Mucosa of stomach (tissue), 1 donor: ENCODE measurements around the gene ALX3.
"Not testable (repeated sequence)": the region's sequence is repeated elsewhere in the genome, so short reads cannot be mapped to it uniquely, and the experiment has no call there.

Experiments
- H3K27me3 ChIP-seq: one replicate; pipeline ENCODE4 v1.7.0; 2013; ENCODE audit warnings: mild to moderate bottlenecking, low read length; ENCODE audit not compliant: control insufficient read depth, insufficient read depth
- H3K36me3 ChIP-seq: one replicate; pipeline ENCODE4 v1.7.0; 2013; ENCODE audit warnings: low read length; ENCODE audit not compliant: control insufficient read depth, insufficient read depth
- H3K4me1 ChIP-seq: one replicate; pipeline ENCODE4 v1.7.0; 2013; ENCODE audit warnings: mild to moderate bottlenecking, low read length; ENCODE audit not compliant: control insufficient read depth, insufficient read depth
- H3K4me3 ChIP-seq: one replicate; pipeline ENCODE4 v1.7.0; 2013; ENCODE audit warnings: low read length
- H3K9ac ChIP-seq: one replicate; pipeline ENCODE4 v1.7.0; 2013; ENCODE audit warnings: mild to moderate bottlenecking, low read length, moderate library complexity
- H3K9me3 ChIP-seq: one replicate; pipeline ENCODE4 v1.7.0; 2013; ENCODE audit warnings: mild to moderate bottlenecking, low read length, moderate library complexity; ENCODE audit not compliant: control insufficient read depth
- donor health status: Pancreatic carcinoma.

Gene ALX3

DNA sequence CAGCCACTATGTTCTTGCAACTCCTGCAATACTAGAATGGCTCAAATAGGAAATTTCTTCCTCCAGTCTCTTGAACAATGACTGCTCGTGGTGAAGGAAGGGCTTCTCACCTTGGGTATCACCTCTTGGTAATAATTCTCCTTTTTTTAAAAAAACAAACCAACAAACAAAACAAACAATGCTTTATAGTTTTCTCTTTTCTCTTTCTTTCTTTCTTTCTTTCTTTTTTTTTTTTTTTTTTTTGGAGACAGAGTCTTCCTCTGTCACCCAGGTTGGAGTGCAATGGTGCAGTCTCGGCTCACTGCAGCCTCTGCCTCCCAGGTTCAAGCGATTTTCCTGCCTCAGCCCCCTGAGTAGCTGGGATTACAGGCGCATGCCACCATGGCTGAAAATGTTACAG, 39.8 kb downstream of the ALX3 start:
- not testable (repeated sequence) for H3K4me3 ChIP-seq, H3K36me3 ChIP-seq, H3K9me3 ChIP-seq, H3K27me3 ChIP-seq
- peaks cover 16% of the 10 kb centered on the region for H3K4me1 ChIP-seq
- peak overlapping the region; percentile 31 for H3K9ac ChIP-seq

DNA sequence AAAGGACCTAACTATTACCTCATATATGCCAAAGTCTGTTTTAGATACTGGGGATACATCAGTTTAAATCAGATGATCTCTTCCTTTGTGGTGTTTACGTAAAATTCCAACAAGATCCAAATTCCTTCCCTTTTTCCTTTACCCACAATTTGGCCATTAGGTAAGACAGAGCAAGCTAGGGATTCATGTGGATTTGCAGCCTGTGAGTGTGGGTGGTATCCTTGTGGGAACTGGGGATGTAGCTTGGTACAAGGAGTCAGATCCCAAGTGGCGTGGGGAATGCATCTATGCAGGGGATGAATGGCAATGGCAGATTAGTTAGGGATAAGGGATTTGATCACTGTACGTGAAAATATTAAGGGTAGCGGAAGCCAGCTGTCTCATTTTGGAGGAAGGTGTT, 45.9 kb downstream of the ALX3 start:
- Histone ChIP-seq H3K27me3 (no peaks in the 10 kb centered on the region), H3K9me3 (no peaks in the 10 kb centered on the region), H3K36me3 (peaks cover 13% of the 10 kb centered on the region), H3K9ac (no peak overlapping the region), H3K4me1 (no peaks in the 10 kb centered on the region), H3K4me3 (no peak overlapping the region)

DNA sequence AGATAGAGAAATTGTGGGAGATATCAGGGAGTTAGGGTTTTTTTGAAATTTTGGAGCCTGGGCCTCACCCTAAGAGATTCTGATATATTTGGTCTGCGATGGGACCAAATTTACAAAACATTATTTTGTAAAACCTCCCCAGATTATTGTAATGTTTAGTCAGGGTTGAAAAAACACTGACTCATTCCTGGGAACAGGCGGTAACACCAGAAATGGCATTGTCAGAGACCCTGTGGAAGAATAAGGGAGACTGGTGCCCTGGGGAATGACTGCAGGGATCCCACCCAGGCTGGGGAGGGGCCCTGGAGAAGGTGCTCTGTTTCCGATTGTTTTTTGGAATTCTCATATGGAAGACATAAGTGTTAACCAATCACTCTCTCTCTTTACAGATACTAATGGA, 49.2 kb downstream of the ALX3 start:
- Histone ChIP-seq H3K9me3 (no peaks in the 10 kb centered on the region), H3K27me3 (no peaks in the 10 kb centered on the region), H3K4me3 (no peak overlapping the region), H3K36me3 (peaks cover 30% of the 10 kb centered on the region), H3K4me1 (no peaks in the 10 kb centered on the region), H3K9ac (no peak overlapping the region)

DNA sequence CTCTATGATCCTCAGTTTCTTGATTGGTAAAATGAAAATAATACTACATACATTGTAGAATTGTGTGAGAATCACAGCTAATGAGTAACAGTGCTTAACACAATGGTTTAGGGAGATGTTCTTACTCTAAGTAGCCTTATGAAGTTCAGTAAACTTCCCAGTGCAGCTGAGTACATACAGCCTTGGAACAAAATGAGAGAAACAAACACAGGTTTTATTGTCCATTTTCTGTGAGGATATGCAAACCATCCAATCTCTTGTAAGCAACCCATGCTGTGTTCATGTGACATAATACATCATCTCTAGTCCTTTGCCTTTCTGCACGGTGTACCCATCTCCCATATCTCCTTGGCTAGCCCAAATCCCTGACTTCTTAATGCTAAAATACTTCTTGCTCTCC, 50.7 kb downstream of the ALX3 start:
- H3K36me3 ChIP-seq = peaks cover 35% of the 10 kb centered on the region
- no peaks in the 10 kb centered on the region for H3K4me1 ChIP-seq
- no peaks in the 10 kb centered on the region for H3K27me3 ChIP-seq
- no peaks in the 10 kb centered on the region for H3K9me3 ChIP-seq
- H3K9ac ChIP-seq = no peak overlapping the region
- H3K4me3 ChIP-seq = no peak overlapping the region

DNA sequence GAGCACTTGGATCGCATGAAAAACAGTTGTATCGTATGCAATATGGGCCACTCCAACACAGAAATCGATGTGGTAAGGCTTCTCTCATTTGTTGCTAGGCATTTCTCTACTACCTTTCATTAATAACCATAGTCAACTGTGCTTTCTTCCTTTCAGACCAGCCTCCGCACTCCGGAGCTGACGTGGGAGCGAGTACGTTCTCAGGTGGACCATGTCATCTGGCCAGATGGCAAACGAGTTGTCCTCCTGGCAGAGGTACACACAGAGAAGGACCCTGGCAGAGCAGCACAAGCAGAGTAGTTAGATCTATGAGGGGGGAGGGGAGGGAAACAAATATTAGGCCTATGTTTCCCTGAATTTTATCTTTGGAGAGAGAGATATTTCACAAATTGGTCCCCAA, 52.1 kb downstream of the ALX3 start:
- no peaks in the 10 kb centered on the region for H3K9me3 ChIP-seq
- H3K4me3 ChIP-seq = no peak overlapping the region
- peaks cover 34% of the 10 kb centered on the region for H3K36me3 ChIP-seq
- H3K9ac ChIP-seq = no peak overlapping the region
- no peaks in the 10 kb centered on the region for H3K27me3 ChIP-seq
- no peaks in the 10 kb centered on the region for H3K4me1 ChIP-seq

DNA sequence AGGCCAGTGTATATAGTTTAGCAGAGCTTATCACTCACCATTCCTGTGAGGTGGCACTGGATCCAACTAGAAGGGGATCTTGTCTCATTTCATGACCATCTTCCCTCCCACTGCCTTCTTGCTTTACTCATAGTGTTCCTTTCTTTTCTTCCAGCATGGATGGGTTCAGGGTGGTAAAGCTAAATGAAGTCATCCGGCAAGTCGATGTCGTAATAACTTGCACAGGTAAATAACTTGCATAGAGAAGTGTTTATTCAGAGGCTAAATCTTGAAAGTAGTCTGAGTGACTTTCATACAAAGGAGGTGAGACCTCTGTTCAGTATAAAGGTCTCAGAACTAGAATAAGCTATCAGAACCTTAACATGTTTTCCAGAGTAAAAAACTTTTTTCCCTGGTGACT, 52.7 kb downstream of the ALX3 start:
- peaks cover 28% of the 10 kb centered on the region for H3K36me3 ChIP-seq
- no peak overlapping the region for H3K4me3 ChIP-seq
- no peak overlapping the region for H3K9ac ChIP-seq
- no peaks in the 10 kb centered on the region for H3K27me3 ChIP-seq
- H3K4me1 ChIP-seq = no peaks in the 10 kb centered on the region
- no peaks in the 10 kb centered on the region for H3K9me3 ChIP-seq

DNA sequence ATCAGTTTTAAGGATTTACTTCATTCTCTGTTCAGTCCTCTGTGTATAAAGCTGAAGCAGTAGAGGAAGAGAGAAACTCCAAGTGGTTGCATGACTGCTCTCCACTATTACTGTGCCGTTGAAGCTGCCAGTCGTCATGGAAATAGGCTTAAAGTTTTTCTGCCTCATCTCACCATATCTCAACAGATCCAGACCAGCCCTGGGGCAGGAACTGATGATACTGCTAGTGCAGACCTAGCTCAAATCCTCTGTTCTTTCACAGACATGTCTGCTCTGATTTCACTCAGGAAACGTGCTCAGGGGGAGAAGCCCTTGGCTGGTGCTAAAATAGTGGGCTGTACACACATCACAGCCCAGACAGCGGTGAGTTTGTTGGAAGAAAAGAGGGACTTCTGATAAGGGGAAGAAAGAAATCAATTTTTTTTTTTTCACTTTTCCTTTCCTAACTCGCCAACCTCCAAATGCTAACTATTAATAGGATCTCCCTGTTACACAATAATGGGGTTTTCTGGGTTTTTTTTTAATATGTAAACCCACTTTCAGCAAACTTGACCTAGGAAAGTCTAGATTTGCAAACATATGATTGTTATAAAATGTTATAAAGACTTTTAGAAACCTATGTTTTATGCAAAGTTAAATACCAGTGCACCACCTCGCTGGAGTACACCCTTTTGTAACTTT, 58.2 kb downstream of the ALX3 start:
- H3K9me3 ChIP-seq = no peaks in the 10 kb centered on the region
- H3K9ac ChIP-seq = no peak overlapping the region
- H3K4me3 ChIP-seq = no peak overlapping the region
- peaks cover 5% of the 10 kb centered on the region for H3K4me1 ChIP-seq
- peaks cover 13% of the 10 kb centered on the region for H3K36me3 ChIP-seq
- H3K27me3 ChIP-seq = no peaks in the 10 kb centered on the region

DNA sequence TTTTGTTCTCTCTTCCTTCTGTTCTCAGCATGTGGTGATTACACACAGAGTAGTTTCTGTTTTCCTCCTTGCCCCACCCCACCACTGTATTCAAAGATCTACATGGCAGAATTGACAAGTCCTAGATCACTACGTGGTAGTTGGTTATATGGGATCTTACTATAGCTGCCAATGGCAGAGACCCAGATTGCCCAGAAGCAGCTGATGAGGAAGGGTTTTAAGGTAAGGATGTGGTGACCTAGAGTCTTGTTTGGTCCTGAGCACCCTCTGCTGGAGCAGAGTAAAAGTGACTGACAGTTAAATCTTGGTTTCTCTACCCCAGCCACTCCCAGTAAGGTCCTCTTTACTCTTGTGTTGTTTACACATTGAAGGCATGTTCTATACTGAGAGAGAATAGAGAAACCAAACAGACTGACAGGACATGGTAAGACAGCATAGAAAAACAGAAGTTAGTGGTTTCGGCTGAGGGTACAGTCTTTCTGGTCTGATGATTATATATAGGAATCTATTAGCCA, 58.9 kb downstream of the ALX3 start:
- H3K9me3 ChIP-seq = no peaks in the 10 kb centered on the region
- H3K27me3 ChIP-seq = no peaks in the 10 kb centered on the region
- peaks cover 5% of the 10 kb centered on the region for H3K4me1 ChIP-seq
- H3K36me3 ChIP-seq = peaks cover 9% of the 10 kb centered on the region
- H3K4me3 ChIP-seq = no peak overlapping the region
- H3K9ac ChIP-seq = no peak overlapping the region
